Neuron (in vitro differentiated cells): Measurements from ENCODE around the gene PCBP1.
"Not testable (repeated sequence)": the region's sequence is repeated elsewhere in the genome, so short reads cannot be mapped to it uniquely, and the experiment has no call there.

Experiments
- H2AFZ ChIP-seq: one replicate; pipeline ENCODE4 v1.6.1; 2013; ENCODE audit warnings: low read depth, mild to moderate bottlenecking, inconsistent platforms, low read length, moderate library complexity
- H3K27me3 ChIP-seq: one replicate; pipeline ENCODE4 v1.6.1; 2013; ENCODE audit warnings: low read length; ENCODE audit not compliant: insufficient read depth
- H3K36me3 ChIP-seq: one replicate; pipeline ENCODE4 v1.6.1; 2013; ENCODE audit warnings: low read length; ENCODE audit not compliant: insufficient read depth
- H3K4me1 ChIP-seq: one replicate; pipeline ENCODE4 v1.6.1; 2013; ENCODE audit warnings: low read length; ENCODE audit not compliant: insufficient read depth
- H3K4me3 ChIP-seq: 2 replicates; pipeline ENCODE4 v1.5.1; 2013; ENCODE audit warnings: mild to moderate bottlenecking, low read length, moderate library complexity
- H3K9me3 ChIP-seq: one replicate; pipeline ENCODE4 v1.6.1; 2013; ENCODE audit warnings: low read length

Gene PCBP1

DNA sequence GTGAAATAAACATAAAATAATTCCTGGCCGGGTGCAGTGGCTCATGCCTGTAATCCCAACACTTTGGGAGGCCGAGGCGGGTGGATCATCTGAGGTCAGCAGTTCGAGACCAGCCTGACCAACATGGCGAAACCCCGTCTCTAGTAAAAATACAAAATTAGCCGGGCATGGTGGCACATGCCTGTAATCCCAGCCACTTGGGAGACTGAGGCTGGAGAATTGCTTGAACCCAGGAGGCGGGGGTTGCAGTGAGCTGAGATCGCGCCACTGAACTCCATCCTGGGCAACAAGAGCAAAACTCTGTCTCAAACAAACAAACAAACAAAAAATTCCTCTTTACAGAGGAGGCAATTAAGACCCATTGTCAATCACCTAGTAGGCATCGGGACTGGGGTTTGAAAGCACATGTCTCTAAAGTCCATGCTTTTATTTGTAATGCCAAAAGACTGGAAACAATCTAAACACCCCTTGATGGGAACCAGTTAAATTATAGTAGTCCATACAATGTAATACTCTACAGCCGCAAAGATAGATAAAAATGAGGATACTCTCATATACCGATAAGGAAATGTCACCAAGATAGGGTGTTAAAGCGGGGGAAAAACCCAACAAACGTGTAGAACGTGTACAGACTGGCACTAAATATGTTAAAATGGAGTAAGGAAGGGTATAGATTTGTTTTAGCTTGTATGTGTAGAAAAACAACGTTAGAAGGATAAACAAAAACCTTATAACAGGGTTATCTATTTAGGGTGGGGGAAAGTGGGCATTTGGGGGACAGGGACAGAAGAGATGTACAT, 44.3 kb downstream of the PCBP1 start:
- H3K36me3 ChIP-seq, H3K27me3 ChIP-seq, H3K9me3 ChIP-seq, H2AFZ ChIP-seq, H3K4me3 ChIP-seq: not testable (repeated sequence)
- H3K4me1 ChIP-seq, result peaks cover 10% of the 10 kb centered on the region

DNA sequence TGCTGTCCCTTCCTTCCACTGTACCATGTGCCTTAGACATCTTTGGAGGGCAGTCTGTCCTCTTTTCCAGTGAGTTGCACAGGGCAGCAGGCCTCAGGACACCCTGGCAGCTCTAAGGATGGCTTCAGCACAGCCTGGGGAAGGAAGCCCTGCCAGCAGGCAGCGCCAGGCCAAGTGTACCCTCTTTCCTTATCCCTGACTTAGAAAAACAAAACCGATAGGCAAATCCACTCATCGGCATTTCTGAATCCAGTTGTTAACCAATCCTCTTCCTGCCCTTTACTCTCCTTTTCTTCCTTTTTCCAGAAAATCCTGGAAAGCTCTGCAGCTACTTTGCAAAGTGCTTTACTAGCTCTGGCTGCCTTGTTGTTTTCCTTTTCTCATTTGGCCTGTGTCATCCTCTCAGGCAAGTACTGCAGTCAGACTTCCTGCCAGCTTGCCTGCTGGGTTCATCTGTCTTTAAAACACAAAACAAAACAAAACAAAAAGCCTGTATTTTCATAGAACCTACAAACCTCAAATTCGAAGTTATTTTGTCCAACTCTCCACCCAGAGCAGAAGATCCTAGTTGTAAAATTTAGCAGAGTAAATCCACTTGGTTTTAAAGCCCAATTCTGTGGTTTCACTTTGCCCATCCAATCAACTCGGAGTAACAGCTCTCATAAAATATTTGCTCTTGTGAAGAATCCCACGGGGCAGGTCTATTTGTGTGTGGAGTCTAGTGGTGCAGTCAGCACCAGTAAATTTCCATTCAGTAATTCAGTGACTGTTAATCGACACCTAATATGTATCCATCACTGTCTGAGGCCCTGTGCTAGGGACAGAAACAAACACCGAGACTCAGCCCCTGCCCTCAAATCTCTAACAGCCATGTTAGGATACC, 45.2 kb downstream of the PCBP1 start:
- peaks cover 10% of the 10 kb centered on the region for H3K4me1 ChIP-seq
- H3K4me3 ChIP-seq, result no peak overlapping the region
- no peaks in the 10 kb centered on the region for H3K27me3 ChIP-seq
- no peaks in the 10 kb centered on the region for H3K36me3 ChIP-seq
- no peaks in the 10 kb centered on the region for H3K9me3 ChIP-seq
- peak overlapping the region; percentile 57 for H2AFZ ChIP-seq

DNA sequence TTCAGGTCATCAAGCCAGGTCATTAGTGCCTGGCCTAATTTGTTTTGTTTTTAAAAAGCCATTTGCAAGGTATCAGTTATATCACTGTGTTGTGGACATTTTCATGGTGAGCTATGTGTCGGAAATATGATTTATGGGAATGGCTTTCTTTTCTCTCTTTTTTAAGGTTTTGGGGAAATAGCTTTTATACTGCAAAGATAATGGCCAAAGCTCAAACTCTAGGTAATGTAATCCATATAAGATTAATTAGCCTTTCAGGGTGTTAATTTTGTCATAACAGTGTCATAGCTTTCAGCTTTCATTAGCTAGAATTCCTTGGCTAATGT, 45.8 kb downstream of the PCBP1 start:
- no peaks in the 10 kb centered on the region for H3K27me3 ChIP-seq
- H3K36me3 ChIP-seq, result no peaks in the 10 kb centered on the region
- no peaks in the 10 kb centered on the region for H3K9me3 ChIP-seq
- no peak overlapping the region for H3K4me3 ChIP-seq
- H3K4me1 ChIP-seq, result peaks cover 10% of the 10 kb centered on the region
- H2AFZ ChIP-seq, result peak overlapping the region; percentile 57

DNA sequence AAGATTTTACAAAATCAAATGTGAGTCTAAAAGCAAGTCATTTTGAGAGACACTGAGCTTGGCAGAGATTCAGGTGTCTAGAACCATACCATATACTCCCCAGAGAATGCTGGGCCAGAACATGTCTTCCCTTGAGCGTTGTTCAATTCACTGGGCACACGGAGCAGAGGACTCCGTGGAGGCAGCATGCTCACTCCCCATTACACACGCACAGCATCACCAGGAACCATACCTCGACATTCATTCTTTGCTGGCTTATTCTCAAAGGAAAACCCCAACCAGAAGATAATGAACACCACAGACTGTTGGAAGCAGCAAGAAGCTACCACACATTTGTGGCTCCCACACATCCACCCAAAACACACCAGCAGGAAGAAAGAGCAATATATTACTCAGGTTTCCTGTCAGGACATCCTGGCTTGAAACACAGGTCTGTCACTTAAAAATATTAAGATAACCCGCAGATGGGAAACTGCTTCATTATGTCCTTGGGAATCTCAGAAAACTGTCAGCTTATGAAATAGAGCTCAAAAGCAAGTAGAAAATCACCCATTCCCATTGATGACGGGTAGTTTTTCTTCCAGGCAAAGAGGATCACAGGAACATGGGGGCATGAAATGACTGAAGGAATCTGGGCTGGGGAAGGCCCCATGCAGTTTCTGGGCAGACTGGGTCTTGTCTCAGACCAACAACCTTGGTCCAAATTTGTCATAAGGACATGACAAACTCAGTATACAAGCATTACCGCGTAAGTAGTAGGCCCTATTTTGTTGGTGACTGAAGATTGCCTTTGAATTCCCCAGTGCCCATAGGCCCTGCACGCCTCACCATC, 46.4 kb downstream of the PCBP1 start:
- Histone ChIP-seq H3K36me3 (no peaks in the 10 kb centered on the region), H2AFZ (no peak overlapping the region), H3K4me3 (no peak overlapping the region), H3K4me1 (peaks cover 10% of the 10 kb centered on the region), H3K27me3 (no peaks in the 10 kb centered on the region), H3K9me3 (no peaks in the 10 kb centered on the region)

DNA sequence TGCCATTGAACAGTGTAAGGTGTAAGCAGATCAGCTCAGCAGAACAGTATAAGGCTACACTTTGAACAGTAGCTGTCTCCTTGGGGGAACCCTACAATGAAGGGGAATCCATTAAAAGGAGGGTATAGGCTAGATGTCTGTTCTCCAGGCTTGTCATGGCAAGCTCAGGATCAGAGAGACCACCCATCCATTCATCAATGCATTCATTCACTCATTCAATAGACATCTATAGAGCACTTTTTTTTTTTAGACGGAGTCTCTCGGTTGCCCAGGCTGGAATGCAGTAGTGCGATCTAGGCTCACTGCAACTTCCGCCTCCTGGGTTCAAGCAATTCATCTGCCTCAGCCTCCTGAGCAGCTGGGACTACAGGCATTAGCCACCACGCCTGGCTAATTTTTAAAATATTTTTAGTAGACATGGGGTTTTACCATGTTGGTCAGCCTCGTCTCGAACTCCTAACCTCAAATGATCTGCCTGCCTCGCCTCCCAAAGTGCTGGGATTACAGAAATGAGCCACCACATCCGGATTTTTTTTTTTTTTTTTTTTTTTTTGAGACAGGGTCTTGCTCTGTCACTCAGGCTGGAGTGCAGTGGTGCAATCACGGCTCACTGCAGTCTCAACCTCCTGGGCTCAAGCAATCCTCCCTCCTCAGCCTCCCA, 47.2 kb downstream of the PCBP1 start:
- H3K27me3 ChIP-seq, H3K36me3 ChIP-seq, H3K9me3 ChIP-seq, H3K4me3 ChIP-seq, H2AFZ ChIP-seq: not testable (repeated sequence)
- peaks cover 10% of the 10 kb centered on the region for H3K4me1 ChIP-seq
